ENCODE data around the gene PORCN.
"Not testable (repeated sequence)": the region's sequence is repeated elsewhere in the genome, so short reads cannot be mapped to it uniquely, and the experiment has no call there.

The PORCN gene

GRCh38 chrX:48533165-48533564 is 24.4 kb downstream of the PORCN start:
- no peaks in the 10 kb centered on the region for H3K9me3 Mint-ChIP-seq
- no peak overlapping the region for H3K27ac Mint-ChIP-seq
- H3K4me3 Mint-ChIP-seq, result no peak overlapping the region

DNA sequence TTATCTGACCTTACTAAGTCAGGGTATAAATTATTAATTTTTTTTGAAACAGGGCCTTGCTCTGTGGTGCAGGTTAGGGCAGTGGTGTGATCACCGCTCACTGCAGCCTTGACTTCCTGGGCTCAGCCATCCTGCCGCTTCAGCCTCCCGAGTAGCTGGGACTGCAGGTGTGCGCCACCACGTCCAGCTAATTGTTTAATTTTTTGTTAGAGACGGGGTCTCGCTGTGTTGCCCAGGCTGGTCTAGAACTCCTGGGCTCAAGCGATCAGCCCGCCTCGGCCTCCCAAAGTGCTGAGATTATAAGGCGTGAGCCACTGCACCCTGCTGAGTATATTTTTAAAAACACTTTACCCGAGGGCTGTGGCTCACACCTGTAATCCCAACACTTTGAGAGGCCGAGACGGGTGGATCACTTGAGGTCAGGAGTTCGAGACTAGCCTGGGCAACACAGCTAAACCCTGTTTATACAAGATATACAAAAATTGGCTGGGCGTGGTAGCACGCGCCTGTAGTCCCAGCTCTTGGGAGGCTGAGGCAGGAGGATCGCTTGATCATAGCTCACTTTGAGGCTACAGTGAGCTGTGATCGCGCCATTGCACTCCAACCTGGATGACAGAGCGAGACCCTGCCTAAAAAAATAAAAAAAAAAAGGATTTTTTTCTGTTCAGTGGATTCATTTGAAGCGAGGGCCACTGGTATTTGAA is 30.0 kb downstream of the PORCN start:
- peak overlapping the region; percentile 94 for H3K27ac Mint-ChIP-seq
- peaks cover 15% of the 10 kb centered on the region for H3K4me1 Mint-ChIP-seq
- peaks cover under 1% of the 10 kb centered on the region for H3K36me3 Mint-ChIP-seq
- peak overlapping the region; percentile 93 for H3K4me3 Mint-ChIP-seq
- no peaks in the 10 kb centered on the region for H3K27me3 Mint-ChIP-seq
- H3K9me3 Mint-ChIP-seq, result no peaks in the 10 kb centered on the region

More at GRCh38 chrX:48533165-48533564, 24.4 kb downstream of the PORCN start:
- peaks cover 8% of the 10 kb centered on the region for H3K4me1 Mint-ChIP-seq
- H3K36me3 Mint-ChIP-seq, result peaks cover 5% of the 10 kb centered on the region
- no peaks in the 10 kb centered on the region for H3K27me3 Mint-ChIP-seq

DNA sequence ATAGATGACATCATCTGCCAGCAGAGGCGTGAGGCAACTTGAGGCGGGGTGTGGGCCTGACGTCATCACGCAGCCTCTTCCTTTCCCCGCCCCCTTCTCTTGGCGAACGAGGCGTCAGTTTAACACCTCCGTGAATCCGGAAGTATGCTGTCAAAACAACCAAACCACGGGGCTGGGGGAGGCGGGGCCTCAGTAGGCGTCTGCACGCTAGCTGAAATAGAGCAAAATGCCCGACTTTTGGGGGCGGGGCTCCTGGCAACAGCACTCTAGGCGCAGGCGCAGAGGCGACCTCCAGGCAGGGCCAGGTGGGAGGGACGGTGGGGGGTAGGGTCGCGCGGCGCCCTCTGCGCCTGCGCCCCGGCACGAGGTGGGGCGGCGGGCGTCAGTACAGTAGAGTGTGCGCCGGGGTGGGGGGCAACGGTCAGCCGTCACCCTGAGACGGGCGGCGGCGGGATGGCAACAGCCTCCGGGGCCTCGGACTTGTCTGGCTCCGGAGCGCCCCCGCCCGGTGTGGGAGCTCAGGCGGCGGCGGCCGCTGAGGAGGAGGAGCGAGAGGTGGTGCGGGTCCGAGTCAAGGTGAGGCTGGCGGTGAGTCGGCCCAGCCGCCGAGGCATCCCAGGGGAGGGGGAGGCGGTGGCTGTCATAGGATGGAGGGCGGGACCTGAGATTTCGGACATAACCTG is 30.7 kb downstream of the PORCN start, which contains the start of gene TBC1D25:
Gene TBC1D25 (plus strand): TSS at position 370 of the 683 bp plus-strand sequence. CDS start 84 bp downstream, at position 454.
- H3K4me1 Mint-ChIP-seq, result peaks cover 15% of the 10 kb centered on the region
- peak within 1 kb of the TSS; percentile 94 for H3K27ac Mint-ChIP-seq
- peaks cover 2% of the 10 kb centered on the region for H3K36me3 Mint-ChIP-seq
- H3K9me3 Mint-ChIP-seq, result no peaks in the 10 kb centered on the region
- peak within 1 kb of the TSS; percentile 93 for H3K4me3 Mint-ChIP-seq
- H3K27me3 Mint-ChIP-seq, result no peaks in the 10 kb centered on the region

DNA sequence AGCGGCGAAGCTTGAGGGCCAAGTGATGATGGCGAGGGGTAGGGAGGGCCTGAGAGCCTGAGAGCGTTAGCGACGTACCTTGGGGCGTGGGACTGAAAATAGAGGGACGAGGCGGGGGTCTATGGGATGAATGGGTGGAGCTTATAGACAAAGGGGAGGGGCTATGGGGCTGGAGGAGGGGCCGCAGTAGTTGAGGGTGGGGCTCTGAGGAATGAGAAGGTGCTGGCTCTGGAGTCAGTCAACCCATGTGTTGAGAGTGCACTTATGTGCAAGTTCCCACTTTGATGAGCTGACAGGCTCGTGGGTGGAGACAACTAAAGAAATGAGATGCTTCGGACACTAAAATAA is 31.2 kb downstream of the PORCN start:
- no peaks in the 10 kb centered on the region for H3K9me3 Mint-ChIP-seq
- peaks cover 15% of the 10 kb centered on the region for H3K4me1 Mint-ChIP-seq
- H3K4me3 Mint-ChIP-seq, result peak overlapping the region; percentile 93
- H3K36me3 Mint-ChIP-seq, result peaks cover 2% of the 10 kb centered on the region
- H3K27ac Mint-ChIP-seq, result peak overlapping the region; percentile 94
- H3K27me3 Mint-ChIP-seq, result no peaks in the 10 kb centered on the region

DNA sequence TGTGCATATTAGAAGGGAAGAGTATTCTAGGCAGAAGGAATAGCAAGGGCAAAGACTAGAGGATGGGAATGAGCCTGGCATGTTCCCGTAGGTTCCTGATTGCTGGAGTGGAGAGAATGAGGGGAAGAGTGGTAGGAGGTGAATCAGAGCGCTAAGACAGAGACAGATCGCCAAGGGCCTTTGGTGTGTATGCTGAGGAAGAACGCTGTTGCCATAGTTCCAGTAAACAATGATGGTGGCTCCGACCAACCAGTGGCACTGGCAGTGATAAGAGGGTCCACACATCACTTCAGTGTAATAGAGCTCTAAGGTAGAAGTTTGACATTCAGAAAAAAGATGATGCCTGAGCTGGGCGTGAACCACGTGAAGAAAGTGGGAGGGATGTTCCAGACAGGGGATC is 31.7 kb downstream of the PORCN start:
- peaks cover 15% of the 10 kb centered on the region for H3K4me1 Mint-ChIP-seq
- peak overlapping the region; percentile 93 for H3K4me3 Mint-ChIP-seq
- H3K27ac Mint-ChIP-seq, result peak overlapping the region; percentile 94
- H3K9me3 Mint-ChIP-seq, result no peaks in the 10 kb centered on the region
- peaks cover 2% of the 10 kb centered on the region for H3K36me3 Mint-ChIP-seq
- no peaks in the 10 kb centered on the region for H3K27me3 Mint-ChIP-seq

- H3K4me3 Mint-ChIP-seq, result peak overlapping the region; percentile 93
- no peaks in the 10 kb centered on the region for H3K9me3 Mint-ChIP-seq
- H3K4me1 Mint-ChIP-seq, result peaks cover 15% of the 10 kb centered on the region
- H3K27ac Mint-ChIP-seq, result no peak overlapping the region
- peaks cover 2% of the 10 kb centered on the region for H3K36me3 Mint-ChIP-seq
- H3K27me3 Mint-ChIP-seq, result no peaks in the 10 kb centered on the region
Observed at GRCh38 chrX:48541140-48541814, 32.5 kb downstream of the PORCN start.

GRCh38 chrX:48548871-48549270 is 40.1 kb downstream of the PORCN start:
- no peaks in the 10 kb centered on the region for H3K9me3 Mint-ChIP-seq
- H3K27me3 Mint-ChIP-seq, result no peaks in the 10 kb centered on the region
- no peak overlapping the region for H3K4me3 Mint-ChIP-seq
- peaks cover under 1% of the 10 kb centered on the region for H3K36me3 Mint-ChIP-seq
- no peaks in the 10 kb centered on the region for H3K4me1 Mint-ChIP-seq
- H3K27ac Mint-ChIP-seq, result no peak overlapping the region

- not testable (repeated sequence) for H3K27me3 Mint-ChIP-seq, H3K27ac Mint-ChIP-seq, H3K4me3 Mint-ChIP-seq, H3K9me3 Mint-ChIP-seq, H3K4me1 Mint-ChIP-seq, H3K36me3 Mint-ChIP-seq
Observed at GRCh38 chrX:48555731-48556325, 47.0 kb downstream of the PORCN start.

DNA sequence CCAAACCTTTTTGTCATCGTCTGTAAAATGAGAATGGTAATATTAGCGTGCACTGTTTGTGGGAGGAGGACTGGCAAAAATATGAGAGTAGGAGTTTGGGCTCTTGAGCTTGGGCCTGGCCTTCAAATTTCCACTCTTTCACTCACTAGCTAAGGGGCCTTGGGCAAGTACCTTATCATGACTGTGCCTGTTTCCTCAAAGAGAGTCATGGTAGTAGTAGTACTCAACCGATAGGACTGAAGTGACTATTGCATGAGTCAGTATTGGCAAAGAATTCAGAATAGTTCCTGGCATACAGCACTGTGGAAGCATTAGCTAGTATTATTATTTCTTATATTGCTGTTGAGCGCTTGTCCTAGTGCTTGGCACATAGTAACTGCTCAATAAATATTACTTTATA is 49.5 kb downstream of the PORCN start:
- H3K4me3 Mint-ChIP-seq, result no peak overlapping the region
- H3K27me3 Mint-ChIP-seq, result no peaks in the 10 kb centered on the region
- H3K36me3 Mint-ChIP-seq, result peaks cover 3% of the 10 kb centered on the region
- no peak overlapping the region for H3K27ac Mint-ChIP-seq
- H3K9me3 Mint-ChIP-seq, result no peaks in the 10 kb centered on the region
- peaks cover 3% of the 10 kb centered on the region for H3K4me1 Mint-ChIP-seq

- H3K4me3 Mint-ChIP-seq, result no peak overlapping the region
- H3K36me3 Mint-ChIP-seq, result peaks cover 2% of the 10 kb centered on the region
- peaks cover 3% of the 10 kb centered on the region for H3K4me1 Mint-ChIP-seq
- H3K27me3 Mint-ChIP-seq, result no peaks in the 10 kb centered on the region
- H3K27ac Mint-ChIP-seq, result no peak overlapping the region
- H3K9me3 Mint-ChIP-seq, result no peaks in the 10 kb centered on the region
Observed at GRCh38 chrX:48559636-48560035, 50.8 kb downstream of the PORCN start.

DNA sequence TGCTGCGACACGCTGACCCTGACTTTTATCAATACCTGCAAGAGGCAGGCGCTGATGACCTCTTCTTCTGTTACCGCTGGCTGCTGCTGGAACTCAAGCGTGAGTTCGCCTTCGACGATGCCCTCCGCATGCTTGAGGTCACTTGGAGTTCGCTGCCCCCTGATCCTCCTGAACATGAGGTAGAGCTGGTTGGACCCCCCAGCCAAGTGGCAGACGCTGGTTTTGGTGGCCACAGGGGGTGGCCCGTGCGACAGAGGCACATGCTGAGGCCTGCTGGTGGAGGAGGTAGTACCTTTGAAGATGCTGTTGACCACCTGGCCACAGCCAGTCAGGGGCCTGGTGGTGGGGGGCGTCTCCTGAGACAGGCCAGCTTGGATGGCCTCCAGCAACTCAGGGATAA is 51.3 kb downstream of the PORCN start:
- peaks cover 3% of the 10 kb centered on the region for H3K4me1 Mint-ChIP-seq
- no peak overlapping the region for H3K27ac Mint-ChIP-seq
- no peaks in the 10 kb centered on the region for H3K9me3 Mint-ChIP-seq
- H3K4me3 Mint-ChIP-seq, result no peak overlapping the region
- no peaks in the 10 kb centered on the region for H3K27me3 Mint-ChIP-seq
- H3K36me3 Mint-ChIP-seq, result no peaks in the 10 kb centered on the region

DNA sequence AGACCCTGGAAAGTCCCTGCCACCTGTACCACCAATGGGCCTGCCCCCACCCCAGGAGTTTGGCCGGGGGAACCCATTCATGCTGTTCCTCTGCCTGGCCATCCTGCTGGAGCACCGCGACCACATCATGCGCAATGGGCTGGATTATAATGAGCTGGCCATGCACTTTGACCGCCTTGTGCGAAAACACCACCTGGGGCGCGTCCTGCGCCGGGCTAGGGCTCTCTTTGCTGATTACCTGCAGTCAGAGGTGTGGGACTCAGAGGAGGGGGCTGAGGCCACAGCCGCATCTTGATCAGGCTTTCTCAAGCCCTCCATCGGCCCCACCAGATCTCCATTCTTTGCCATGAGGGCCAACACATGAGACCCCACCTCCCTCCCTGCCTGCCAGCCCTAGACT is 51.9 kb downstream of the PORCN start:
- H3K27ac Mint-ChIP-seq, result no peak overlapping the region
- H3K4me1 Mint-ChIP-seq, result peaks cover 3% of the 10 kb centered on the region
- no peaks in the 10 kb centered on the region for H3K27me3 Mint-ChIP-seq
- H3K4me3 Mint-ChIP-seq, result no peak overlapping the region
- H3K36me3 Mint-ChIP-seq, result no peaks in the 10 kb centered on the region
- H3K9me3 Mint-ChIP-seq, result no peaks in the 10 kb centered on the region

DNA sequence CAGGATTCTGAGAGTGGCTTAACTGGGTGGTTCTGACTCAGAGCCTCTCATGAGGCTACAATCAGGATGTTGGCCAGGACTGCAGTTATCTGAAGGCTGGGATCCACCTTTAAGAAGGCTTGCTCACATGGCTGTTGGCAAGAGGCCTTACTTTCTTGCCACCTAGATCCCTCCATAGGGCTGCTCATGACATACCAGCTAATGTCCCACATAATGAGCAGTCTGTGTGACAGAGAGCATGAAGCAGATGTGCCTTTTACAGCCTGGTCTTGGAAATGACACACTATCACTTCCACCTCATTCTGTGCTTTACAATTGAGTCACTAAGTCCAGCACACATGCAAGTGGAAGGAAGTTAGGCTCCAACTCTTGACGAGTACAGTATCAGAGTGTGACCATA is 61.2 kb downstream of the PORCN start:
- H3K9me3 Mint-ChIP-seq, result no peaks in the 10 kb centered on the region
- no peaks in the 10 kb centered on the region for H3K27me3 Mint-ChIP-seq
- peaks cover 5% of the 10 kb centered on the region for H3K4me1 Mint-ChIP-seq
- H3K4me3 Mint-ChIP-seq, result no peak overlapping the region
- no peak overlapping the region for H3K27ac Mint-ChIP-seq
- H3K36me3 Mint-ChIP-seq, result peaks cover 2% of the 10 kb centered on the region

Measured in activated naive CD4-positive, alpha-beta T cell treated with anti-CD3 and anti-CD28 coated beads, Interleukin-2, amount 50 U/mL, for 24 hours (primary cell).